ENCODE data around the gene RTL10.
"Not testable (repeated sequence)": the region's sequence is repeated elsewhere in the genome, so short reads cannot be mapped to it uniquely, and the experiment has no call there.

The RTL10 gene

DNA sequence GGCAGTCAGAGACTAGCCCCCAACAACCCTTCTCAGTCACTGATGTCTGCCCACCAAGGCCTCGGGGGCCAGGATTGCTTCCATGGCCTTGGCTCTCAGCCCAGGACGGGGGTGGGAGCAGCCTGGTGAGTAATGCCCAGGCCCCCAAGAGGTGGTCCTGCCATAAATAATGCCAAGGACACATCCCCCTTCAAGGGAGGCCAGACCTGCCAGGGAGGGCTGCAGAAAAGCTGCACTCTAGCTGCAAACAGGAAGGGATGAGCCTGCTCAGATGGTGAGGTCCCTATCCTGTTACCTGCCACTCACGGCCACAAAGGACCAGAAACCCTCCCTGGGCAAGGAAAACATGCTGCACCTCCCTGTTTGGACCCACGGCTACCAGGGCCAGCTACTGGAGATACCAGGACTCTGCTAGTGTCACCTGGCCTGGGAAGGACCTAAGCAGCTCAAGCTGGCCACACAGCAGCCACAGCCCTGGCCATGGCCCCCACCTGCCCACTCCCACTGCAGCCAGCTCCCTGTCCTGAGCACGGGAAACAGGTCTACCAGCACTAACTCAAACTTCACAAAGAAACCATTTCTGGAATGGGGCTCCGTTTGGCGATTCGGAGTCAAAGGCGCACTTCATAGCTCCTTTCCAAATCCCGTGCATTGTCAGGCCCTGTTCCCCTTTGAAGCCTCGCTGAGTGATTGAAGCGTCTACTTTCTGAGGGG lies 12.1 kb downstream of the RTL10 start:
- no peak for ATAC-seq

DNA sequence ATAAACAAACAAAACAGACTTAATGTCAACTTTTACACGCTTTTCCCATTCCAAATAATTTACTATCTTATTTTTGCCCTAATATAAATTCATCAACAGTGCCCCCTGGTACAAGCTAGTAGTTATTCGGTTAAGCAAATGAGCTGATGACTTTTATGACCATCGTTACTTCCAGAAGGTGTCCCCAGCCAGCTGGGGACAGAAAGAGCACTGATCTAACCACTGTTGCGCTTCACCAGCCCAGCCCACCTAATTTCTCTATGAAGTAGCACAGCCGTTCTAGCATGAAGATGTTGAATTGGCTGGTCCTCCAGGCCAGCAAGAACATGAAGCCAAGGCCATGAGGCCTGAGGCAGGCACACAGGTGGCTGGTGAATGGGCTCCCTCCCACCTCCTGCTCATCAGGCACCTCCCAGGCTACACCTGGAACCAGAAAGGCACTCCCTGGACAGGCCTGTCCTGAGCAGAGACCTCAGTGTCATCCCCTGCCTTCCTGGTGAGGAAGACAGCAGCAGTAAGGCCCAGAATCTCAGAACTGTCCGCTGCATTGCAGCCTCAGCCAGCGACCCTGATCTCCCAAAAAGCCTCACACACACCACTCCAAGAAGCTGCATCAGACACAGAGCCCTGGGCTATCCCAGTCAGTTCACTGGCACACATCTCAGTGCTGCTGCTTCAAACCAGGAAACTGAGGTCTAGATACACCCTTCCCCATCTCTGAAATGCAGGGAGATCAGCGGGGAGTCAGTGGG lies 12.9 kb downstream of the RTL10 start:
- no peak for ATAC-seq

- ATAC-seq, result no peak
These were observed 13.6 kb downstream of the RTL10 start for GRCh38 chr22:19840955-19841640.

- no peak for ATAC-seq
These were observed 14.6 kb downstream of the RTL10 start for GRCh38 chr22:19840059-19840458.

DNA sequence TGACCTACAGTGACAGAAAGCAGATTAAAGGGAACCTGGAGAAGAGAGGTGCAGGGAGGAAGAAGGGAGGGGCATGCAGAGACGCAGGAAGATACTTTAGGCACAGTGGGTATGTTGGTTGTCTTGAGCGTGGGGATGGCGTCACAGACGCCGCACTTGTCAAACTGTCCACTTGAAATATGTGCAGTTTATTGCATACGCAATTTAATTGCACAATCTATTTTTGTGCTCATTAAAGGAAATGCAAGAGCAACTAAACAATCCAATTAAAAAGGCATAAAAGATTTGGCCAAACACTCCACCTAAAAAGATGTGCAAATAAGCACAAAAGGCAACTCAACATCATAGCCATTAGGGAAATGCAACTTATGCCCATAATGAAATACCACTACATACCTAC lies 16.8 kb downstream of the RTL10 start:
- ATAC-seq, result no peak

DNA sequence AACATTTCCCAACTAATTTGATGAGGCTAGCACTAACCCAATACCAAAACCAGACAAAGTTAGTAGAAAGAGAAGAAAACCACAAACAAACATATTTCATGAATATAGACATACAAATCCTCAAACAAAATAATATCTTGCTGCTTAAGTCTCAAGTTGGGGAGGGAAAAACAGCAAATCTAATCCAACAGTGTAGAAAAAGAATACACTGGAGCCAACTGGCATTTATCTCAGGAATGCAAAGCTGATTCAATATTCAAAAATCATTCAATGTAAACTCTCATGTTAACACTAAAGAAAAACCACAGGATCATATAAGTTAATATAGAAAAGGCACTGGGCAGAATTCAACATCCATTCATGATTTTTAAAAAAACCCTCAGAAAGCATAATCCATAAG lies 18.2 kb downstream of the RTL10 start:
- ATAC-seq, result no peak

- no peak for ATAC-seq
These were observed 20.1 kb downstream of the RTL10 start for GRCh38 chr22:19834599-19834998.

DNA sequence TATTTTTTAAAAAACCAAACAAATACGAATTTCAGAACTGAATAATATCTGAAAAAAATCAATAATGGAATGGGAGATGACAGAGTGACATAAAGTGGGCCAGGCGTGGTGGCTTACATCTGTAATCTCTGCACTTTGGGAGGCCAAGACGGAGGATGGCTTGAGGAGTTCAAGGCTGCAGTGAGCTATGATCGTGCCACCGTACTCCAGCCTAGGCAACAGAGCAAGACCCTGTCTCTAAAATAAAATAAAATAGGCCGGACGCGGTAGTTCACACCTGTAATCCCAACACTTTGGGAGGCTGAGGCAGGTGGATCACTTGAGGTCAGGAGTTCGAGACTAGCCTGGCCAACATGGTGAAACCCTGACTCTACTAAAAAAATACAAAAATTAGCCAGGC lies 21.3 kb downstream of the RTL10 start:
- not testable (repeated sequence) for ATAC-seq

GRCh38 chr22:19832476-19833108 lies 22.1 kb downstream of the RTL10 start:
- no peak for ATAC-seq

DNA sequence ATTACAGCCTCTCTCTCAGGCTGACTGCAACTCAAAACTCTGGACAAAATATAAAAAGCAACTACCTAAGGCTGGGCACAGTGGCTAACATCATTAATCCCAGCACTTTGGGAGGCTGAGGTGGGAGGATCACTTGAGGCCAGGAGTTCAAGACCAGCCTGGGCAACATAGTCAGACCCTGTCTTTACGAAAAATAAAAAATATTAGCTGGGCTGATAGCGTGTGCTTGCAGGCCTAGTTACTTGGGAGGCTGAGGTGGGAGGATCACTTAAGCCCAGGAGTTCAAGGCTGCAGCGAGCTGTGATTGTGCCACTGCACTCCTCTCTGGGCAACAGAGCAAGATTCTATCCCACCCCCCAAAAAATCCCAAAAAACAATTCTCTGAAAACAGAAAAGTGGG lies 22.7 kb downstream of the RTL10 start:
- ATAC-seq, result not testable (repeated sequence)

DNA sequence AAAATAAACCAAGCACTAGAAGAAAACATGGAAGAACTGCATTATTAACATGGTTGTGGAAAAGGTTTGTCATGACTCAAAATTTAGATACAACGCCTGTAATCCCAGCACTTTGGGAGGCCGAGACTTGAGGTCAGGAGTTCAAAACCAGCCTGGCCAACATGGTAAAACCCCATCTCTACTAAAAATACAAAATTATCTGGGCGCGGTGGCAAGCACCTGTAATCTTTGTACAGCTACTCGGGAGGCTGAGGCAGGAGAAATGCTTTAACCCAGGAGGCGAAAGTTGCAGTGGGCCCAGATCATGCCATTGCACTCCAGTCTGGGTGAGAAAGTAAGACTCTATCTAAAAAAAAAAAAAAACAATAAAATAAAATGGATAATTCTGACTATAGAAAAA lies 23.7 kb downstream of the RTL10 start:
- ATAC-seq, result no peak

DNA sequence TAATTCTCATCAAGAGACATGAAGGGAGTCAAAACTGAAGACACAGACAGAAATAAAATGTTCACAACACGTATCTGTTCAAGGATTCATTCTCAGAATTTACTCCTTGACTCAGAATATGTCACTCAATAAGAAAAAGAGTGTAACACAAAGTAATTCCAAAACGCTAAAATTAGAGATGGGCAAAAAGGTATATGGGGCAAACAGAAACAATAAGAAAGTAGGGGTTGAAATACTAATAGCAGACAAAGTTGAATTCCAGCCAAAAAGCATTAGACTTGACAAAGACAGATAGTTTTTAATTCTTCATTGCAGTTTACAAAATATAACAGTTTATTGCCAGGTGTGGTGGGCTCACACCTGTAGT lies 26.7 kb downstream of the RTL10 start:
- ATAC-seq, result peak in 1 of 2 donors; percentile 17

DNA sequence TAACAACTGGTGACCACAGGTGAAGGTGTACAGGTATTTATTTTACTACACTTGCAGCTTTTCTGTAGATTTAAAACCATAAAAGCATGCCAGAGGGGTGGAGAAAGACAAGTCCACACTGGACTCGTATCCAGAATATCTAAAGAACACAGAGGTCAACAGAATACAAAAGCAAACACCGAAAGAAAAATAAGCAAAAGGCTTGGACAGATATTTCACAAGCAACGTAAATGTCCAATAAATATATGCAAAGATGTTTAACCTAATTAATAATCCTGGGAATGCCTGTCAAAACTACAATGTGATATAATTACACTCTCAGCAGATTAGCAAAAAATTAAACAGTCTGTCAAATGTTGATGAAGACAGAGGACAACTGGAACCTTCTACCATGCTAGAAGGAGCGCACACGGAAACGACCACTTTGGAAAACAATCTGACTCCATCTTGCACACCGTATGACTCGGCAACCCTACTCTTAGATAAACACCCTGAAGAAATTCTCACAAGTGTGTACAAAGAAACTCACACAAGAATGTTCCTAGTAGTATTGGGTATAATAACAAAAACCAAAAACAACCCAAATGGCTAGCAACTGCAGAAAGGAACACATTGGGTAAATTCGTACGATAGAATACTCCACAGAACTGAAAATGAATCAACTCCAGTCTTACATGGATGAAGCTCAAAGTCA lies 27.2 kb downstream of the RTL10 start:
- no peak for ATAC-seq

DNA sequence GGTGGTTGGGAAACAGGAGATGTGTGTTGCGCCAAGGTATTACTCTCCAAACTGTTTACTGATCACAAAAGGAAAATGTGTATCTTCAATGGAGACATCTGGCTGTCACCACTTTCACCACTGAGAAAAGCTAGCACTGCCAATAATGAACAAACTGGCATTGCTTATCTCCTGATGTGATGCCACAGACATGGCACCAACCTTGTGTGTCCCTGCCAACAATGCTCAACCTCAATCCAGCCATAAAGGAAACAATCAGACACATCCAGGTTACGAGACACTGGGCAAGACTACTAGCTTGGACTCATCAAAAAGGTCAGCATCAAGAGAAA lies 28.1 kb downstream of the RTL10 start:
- no peak for ATAC-seq

GRCh38 chr22:19825904-19826618 lies 28.6 kb downstream of the RTL10 start:
- no peak for ATAC-seq

DNA sequence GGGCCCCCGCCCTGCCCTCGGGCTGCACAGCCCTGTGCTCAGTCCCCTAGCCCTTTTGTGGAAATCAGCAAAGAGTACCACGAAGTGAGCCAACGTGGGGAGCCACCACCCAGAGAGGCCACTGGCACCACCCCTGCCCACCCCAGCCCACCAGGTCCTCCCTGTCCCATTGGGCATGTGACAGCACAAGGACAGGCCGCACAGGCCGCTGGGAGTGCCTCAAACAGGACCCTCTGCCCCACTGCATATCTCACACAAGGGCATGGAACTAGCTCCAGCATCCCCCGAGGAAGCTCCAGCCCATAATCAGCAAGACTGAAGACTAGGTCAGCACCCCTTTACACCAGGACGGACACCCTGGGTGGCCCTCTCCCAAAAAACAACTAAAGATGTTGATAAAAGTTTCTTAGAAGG lies 29.7 kb downstream of the RTL10 start:
- ATAC-seq, result no peak

GRCh38 chr22:19824212-19824925 lies 30.3 kb downstream of the RTL10 start:
- no peak for ATAC-seq

- no peak for ATAC-seq
These were observed 30.8 kb downstream of the RTL10 start for GRCh38 chr22:19823902-19824211.

DNA sequence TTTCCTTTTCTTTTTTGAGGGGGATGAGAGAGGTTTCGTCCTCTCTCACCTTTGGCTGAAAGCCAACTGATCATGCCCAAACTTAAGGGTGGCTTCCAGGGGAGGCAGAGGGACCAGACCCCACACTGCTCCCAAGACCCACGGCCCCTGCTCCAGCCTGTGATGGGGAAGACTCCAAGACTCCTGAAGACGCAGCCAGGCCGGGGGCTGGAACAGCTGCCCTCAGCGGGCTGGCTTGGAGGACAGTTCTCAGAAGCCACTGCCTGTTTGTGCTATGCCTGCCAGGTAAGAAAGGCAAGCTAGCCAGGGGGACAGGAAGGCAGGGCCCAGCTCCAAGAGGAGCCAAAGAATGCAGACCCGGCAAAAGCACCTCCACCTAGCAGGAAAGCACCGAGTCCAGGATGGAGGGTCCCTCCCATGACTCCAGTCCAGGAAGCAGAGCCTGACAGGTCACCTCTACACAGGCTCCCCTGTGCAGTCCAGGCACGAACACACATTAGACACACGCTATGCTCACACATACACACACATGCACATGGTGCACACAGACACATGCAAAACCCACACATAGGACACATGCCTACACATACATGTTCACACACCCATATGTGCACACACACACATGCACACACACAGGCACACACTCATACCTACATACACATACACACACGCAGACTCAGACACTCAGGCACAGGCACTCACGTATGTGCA lies 31.3 kb downstream of the RTL10 start:
- no peak for ATAC-seq

- ATAC-seq, result no peak
These were observed 32.2 kb downstream of the RTL10 start for GRCh38 chr22:19822301-19823117.
